PC-9 (cell line): ENCODE results near the gene UGT1A1.

Experiments
- EZH2 ChIP-seq: fragments of 200-600 bp; sonication (generic); IDR thresholded peaks from 2 replicates; pipeline ENCODE4 v1.8.0; 2017; ENCODE audit warnings: antibody characterized with exemption, low read depth
- TF ChIP-seq, protein P1 (sequence below): fragments of 200-600 bp; sonication (generic); conservative IDR thresholded peaks from 2 replicates; pipeline ENCODE4 v1.6.1; 2017; ENCODE audit warnings: mixed run types, antibody characterized with exemption, mild to moderate bottlenecking, moderate library complexity

DNA sequence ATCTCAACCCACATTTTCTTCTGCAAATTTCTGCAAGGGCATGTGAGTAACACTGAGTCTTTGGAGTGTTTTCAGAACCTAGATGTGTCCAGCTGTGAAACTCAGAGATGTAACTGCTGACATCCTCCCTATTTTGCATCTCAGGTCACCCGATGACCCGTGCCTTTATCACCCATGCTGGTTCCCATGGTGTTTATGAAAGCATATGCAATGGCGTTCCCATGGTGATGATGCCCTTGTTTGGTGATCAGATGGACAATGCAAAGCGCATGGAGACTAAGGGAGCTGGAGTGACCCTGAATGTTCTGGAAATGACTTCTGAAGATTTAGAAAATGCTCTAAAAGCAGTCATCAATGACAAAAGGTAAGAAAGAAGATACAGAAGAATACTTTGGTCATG lies 8.0 kb downstream of the UGT1A1 start:
- TF ChIP-seq, protein P1, sequence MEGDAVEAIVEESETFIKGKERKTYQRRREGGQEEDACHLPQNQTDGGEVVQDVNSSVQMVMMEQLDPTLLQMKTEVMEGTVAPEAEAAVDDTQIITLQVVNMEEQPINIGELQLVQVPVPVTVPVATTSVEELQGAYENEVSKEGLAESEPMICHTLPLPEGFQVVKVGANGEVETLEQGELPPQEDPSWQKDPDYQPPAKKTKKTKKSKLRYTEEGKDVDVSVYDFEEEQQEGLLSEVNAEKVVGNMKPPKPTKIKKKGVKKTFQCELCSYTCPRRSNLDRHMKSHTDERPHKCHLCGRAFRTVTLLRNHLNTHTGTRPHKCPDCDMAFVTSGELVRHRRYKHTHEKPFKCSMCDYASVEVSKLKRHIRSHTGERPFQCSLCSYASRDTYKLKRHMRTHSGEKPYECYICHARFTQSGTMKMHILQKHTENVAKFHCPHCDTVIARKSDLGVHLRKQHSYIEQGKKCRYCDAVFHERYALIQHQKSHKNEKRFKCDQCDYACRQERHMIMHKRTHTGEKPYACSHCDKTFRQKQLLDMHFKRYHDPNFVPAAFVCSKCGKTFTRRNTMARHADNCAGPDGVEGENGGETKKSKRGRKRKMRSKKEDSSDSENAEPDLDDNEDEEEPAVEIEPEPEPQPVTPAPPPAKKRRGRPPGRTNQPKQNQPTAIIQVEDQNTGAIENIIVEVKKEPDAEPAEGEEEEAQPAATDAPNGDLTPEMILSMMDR: no peak
- no peak for TF ChIP-seq EZH2
